Mucosa of rectum (tissue), 2 donors: ENCODE results near the gene GPR152.

Experiments used
- H3K27ac ChIP-seq, 2 donors: one replicate each; pipeline ENCODE4 v1.7.0; 2013; ENCODE audit warnings: inconsistent platforms in 2 of 2, low read depth in 2 of 2, low read length in 2 of 2
- H3K27me3 ChIP-seq, 2 donors: one replicate each; pipeline ENCODE4 v1.7.0; 2013; ENCODE audit warnings: low read length in 2 of 2; ENCODE audit not compliant: control insufficient read depth in 2 of 2, insufficient read depth in 2 of 2
- H3K36me3 ChIP-seq, 2 donors: one replicate each; pipeline ENCODE4 v1.7.0; 2013; ENCODE audit warnings: low read length in 2 of 2; ENCODE audit not compliant: control insufficient read depth in 2 of 2, insufficient read depth in 2 of 2
- H3K4me1 ChIP-seq, 2 donors: one replicate each; pipeline ENCODE4 v1.7.0; 2013; ENCODE audit warnings: low read length in 2 of 2, mild to moderate bottlenecking in 1 of 2; ENCODE audit not compliant: control insufficient read depth in 2 of 2, insufficient read depth in 2 of 2
- H3K4me3 ChIP-seq, 2 donors: one replicate each; pipeline ENCODE4 v1.7.0; 2013; ENCODE audit warnings: low read length in 2 of 2
- H3K9ac ChIP-seq, 2 donors: one replicate each; pipeline ENCODE4 v1.7.0; 2013; ENCODE audit warnings: low read length in 2 of 2, low read depth in 1 of 2, mild to moderate bottlenecking in 1 of 2
- H3K9me3 ChIP-seq, 2 donors: one replicate each; pipeline ENCODE4 v1.7.0; 2013; ENCODE audit warnings: low read length in 2 of 2; ENCODE audit not compliant: control insufficient read depth in 2 of 2
- donor health status: healthy.
- donor health status: Normal muscosa, but diverticular disease.

The GPR152 gene

GRCh38 chr11:67451658-67451976, 912 bp downstream of the GPR152 start:
- Histone ChIP-seq H3K27ac (no peak overlapping the region), H3K27me3 (no peaks in the 10 kb centered on the region), H3K4me3 (no peak overlapping the region), H3K9me3 (no peaks in the 10 kb centered on the region), H3K4me1 (no peaks in the 10 kb centered on the region), H3K9ac (no peak overlapping the region), H3K36me3 (no peaks in the 10 kb centered on the region)

- H3K9ac ChIP-seq, result no peak overlapping the region
- no peak overlapping the region for H3K27ac ChIP-seq
- H3K4me1 ChIP-seq, result peaks cover 0 to 2% of the 10 kb centered on the region in 2 donors
Observed at GRCh38 chr11:67450796-67451657, 1.5 kb downstream of the GPR152 start.

GRCh38 chr11:67449116-67449844, 3.2 kb downstream of the GPR152 start:
- Histone ChIP-seq H3K36me3 (no peaks in the 10 kb centered on the region), H3K27me3 (no peaks in the 10 kb centered on the region), H3K9ac (no peak overlapping the region), H3K27ac (peak overlapping the region in 1 of 2 donors; percentile 32), H3K4me3 (no peak overlapping the region), H3K4me1 (peaks cover 2 to 5% of the 10 kb centered on the region in 2 donors), H3K9me3 (no peaks in the 10 kb centered on the region)

More at GRCh38 chr11:67450796-67451657, 1.5 kb downstream of the GPR152 start:
- Histone ChIP-seq H3K36me3 (no peaks in the 10 kb centered on the region), H3K4me3 (no peak overlapping the region), H3K27me3 (no peaks in the 10 kb centered on the region), H3K9me3 (no peaks in the 10 kb centered on the region)

- Histone ChIP-seq H3K9ac (no peak overlapping the region), H3K9me3 (no peaks in the 10 kb centered on the region), H3K27ac (no peak overlapping the region), H3K4me3 (no peak overlapping the region), H3K36me3 (no peaks in the 10 kb centered on the region), H3K4me1 (peaks cover 2 to 5% of the 10 kb centered on the region in 2 donors), H3K27me3 (no peaks in the 10 kb centered on the region)
Observed at GRCh38 chr11:67448220-67448609, 4.3 kb downstream of the GPR152 start.

GRCh38 chr11:67445515-67445914, 7.0 kb downstream of the GPR152 start:
- H3K36me3 ChIP-seq, result peaks cover 11% of the 10 kb centered on the region in 2 donors
- no peak overlapping the region for H3K9ac ChIP-seq
- H3K4me1 ChIP-seq, result peaks cover 16 to 19% of the 10 kb centered on the region in 2 donors
- no peaks in the 10 kb centered on the region for H3K27me3 ChIP-seq
- H3K9me3 ChIP-seq, result no peaks in the 10 kb centered on the region
- no peak overlapping the region for H3K4me3 ChIP-seq
- no peak overlapping the region for H3K27ac ChIP-seq

- H3K9ac ChIP-seq, result peak overlapping the region; percentile 83 to 96
- peak overlapping the region; percentile 86 to 90 for H3K27ac ChIP-seq
- H3K9me3 ChIP-seq, result no peaks in the 10 kb centered on the region
- H3K4me1 ChIP-seq, result peaks cover 19 to 27% of the 10 kb centered on the region in 2 donors
- H3K27me3 ChIP-seq, result no peaks in the 10 kb centered on the region
- peaks cover 18 to 21% of the 10 kb centered on the region in 2 donors for H3K36me3 ChIP-seq
- H3K4me3 ChIP-seq, result peak overlapping the region; percentile 76 to 88
Observed at GRCh38 chr11:67442504-67443404, 9.8 kb downstream of the GPR152 start.

GRCh38 chr11:67441731-67442351, 10.7 kb downstream of the GPR152 start:
- Histone ChIP-seq H3K4me1 (peaks cover 19 to 27% of the 10 kb centered on the region in 2 donors), H3K27me3 (no peaks in the 10 kb centered on the region), H3K36me3 (peaks cover 20 to 24% of the 10 kb centered on the region in 2 donors), H3K4me3 (peak overlapping the region; percentile 76 to 88), H3K9me3 (no peaks in the 10 kb centered on the region), H3K27ac (peak overlapping the region in 1 of 2 donors; percentile 16), H3K9ac (peak overlapping the region; percentile 83 to 96)

GRCh38 chr11:67441098-67441563, 11.4 kb downstream of the GPR152 start:
- H3K27me3 ChIP-seq, result no peaks in the 10 kb centered on the region
- H3K4me3 ChIP-seq, result no peak overlapping the region
- H3K27ac ChIP-seq, result no peak overlapping the region
- H3K36me3 ChIP-seq, result peaks cover 20 to 24% of the 10 kb centered on the region in 2 donors
- H3K4me1 ChIP-seq, result peaks cover 18 to 28% of the 10 kb centered on the region in 2 donors
- H3K9me3 ChIP-seq, result no peaks in the 10 kb centered on the region
- no peak overlapping the region for H3K9ac ChIP-seq

GRCh38 chr11:67440229-67441097, 12.1 kb downstream of the GPR152 start:
- Histone ChIP-seq H3K27ac (peak overlapping the region in 1 of 2 donors; percentile 61), H3K4me3 (no peak overlapping the region), H3K9ac (no peak overlapping the region), H3K36me3 (peaks cover 24 to 25% of the 10 kb centered on the region in 2 donors), H3K9me3 (no peaks in the 10 kb centered on the region), H3K27me3 (no peaks in the 10 kb centered on the region), H3K4me1 (peaks cover 17 to 29% of the 10 kb centered on the region in 2 donors)
